Measurements from ENCODE around the gene SNTG2. TPM values are rescaled to one million over a fixed set of nuclear protein-coding genes. Genes with fewer than 3 reads are reported as not detected.

SNTG2 gene
- total and polyA plus RNA-seq, 10 of the 15 experiments (the other 5 are each of a cell fraction or from before 2014, with no cell fraction given) = not detected

GRCh38 chr2:1101982-1102590, 151.4 kb downstream of the SNTG2 start:
- BruUV-seq (replicated peaks) = no TSS peak
- ATAC-seq = no peak
- H3K9me3 ChIP-seq (replicated peaks; ENCODE audit: control insufficient read depth, insufficient read depth, low read length) = no peaks in the 10 kb centered on the region
- H4K20me1 ChIP-seq (ENCODE audit: control insufficient read depth, insufficient read depth) = no peaks in the 10 kb centered on the region
- no peak overlapping the region for H3K27ac ChIP-seq (ENCODE audit: control insufficient read depth, insufficient read depth)
- H3K4me3 ChIP-seq = no peak overlapping the region
- in situ Hi-C loops (cut with MboI) = no loop called here
- no peak for DNase-seq (ENCODE audit: low read depth, low spot score)
- ChIA-PET CTCF (no interaction called here), POLR2A (no interaction called here), RAD21 (ENCODE audit: unreplicated experiment) (no interaction called here), SMC1A (ENCODE audit: uncharacterized antibody, unreplicated experiment) (no interaction called here)
- no peaks in the 10 kb centered on the region for H3K36me3 ChIP-seq (ENCODE audit: control insufficient read depth in 2 of 2, insufficient read depth in 2 of 2, low read length in 1 of 2)
- no peaks in the 10 kb centered on the region for H3K79me2 ChIP-seq (ENCODE audit: control insufficient read depth, insufficient read depth, low read length)
- H2AFZ ChIP-seq (ENCODE audit: control insufficient read depth, low read depth, low read length) = no peak overlapping the region
- H3K9ac ChIP-seq (ENCODE audit: control insufficient read depth, insufficient read depth, low read length) = no peak overlapping the region
- H3K27me3 ChIP-seq (replicated peaks in 1 of 2; ENCODE audit: control insufficient read depth in 2 of 2, insufficient read depth in 2 of 2, low read length in 1 of 2) = no peaks in the 10 kb centered on the region
- WGBS (ENCODE audit: insufficient coverage, insufficient replicate concordance, low lambda C conversion rate, missing lambda C conversion rate) = 31% methylated on average over 16 of the region's 16 CpGs
- intact Hi-C loops (cut with micrococcal nuclease; ENCODE audit: unreplicated experiment) = no loop called here
- H3K4me2 ChIP-seq (ENCODE audit: control insufficient read depth, insufficient read depth) = no peak overlapping the region
- FAIRE-seq = no peak
- no peaks in the 10 kb centered on the region for H3K4me1 ChIP-seq (ENCODE audit: control insufficient read depth, insufficient read depth, low read length)
- TF ChIP-seq SMAD5 (IDR thresholded peaks at IDR 0.05; ENCODE audit: low read depth) (no peak), NFYB (IDR thresholded peaks at IDR 0.05; ENCODE audit: insufficient read depth, low read depth, low read length) (no peak), ESRRA (IDR thresholded peaks at IDR 0.05; ENCODE audit: low read length) (no peak), ZBTB40 (IDR thresholded peaks at IDR 0.05; ENCODE audit: borderline replicate concordance) (no peak), ZBED1 (IDR thresholded peaks at IDR 0.05; ENCODE audit: borderline replicate concordance) (no peak), ELK1 (IDR thresholded peaks at IDR 0.05; ENCODE audit: low read depth, low read length) (no peak), PBX3 (IDR thresholded peaks at IDR 0.05; ENCODE audit: insufficient replicate concordance, low read depth, low read length) (no peak), TBL1XR1 (IDR thresholded peaks at IDR 0.05; ENCODE audit: low read depth, low read length) (no peak), MXI1 (IDR thresholded peaks at IDR 0.05; ENCODE audit: low read depth, low read length) (no peak), E4F1 (IDR thresholded peaks at IDR 0.05; ENCODE audit: borderline replicate concordance, partially characterized antibody) (no peak), ATF3 (IDR thresholded peaks at IDR 0.05; ENCODE audit: borderline replicate concordance, extremely low read depth, low read depth, low read length) (no peak), MEF2B (IDR thresholded peaks at IDR 0.05; ENCODE audit: partially characterized antibody, poor library complexity, severe bottlenecking) (no peak), MEF2A (IDR thresholded peaks at IDR 0.05; ENCODE audit: insufficient read depth, low read depth, low read length) (no peak), TCF12 (IDR thresholded peaks at IDR 0.05; ENCODE audit: low read depth, low read length) (no peak), ZNF24 (IDR thresholded peaks at IDR 0.05) (no peak)
